ENCODE data around the gene GARRE1. TPM values are rescaled to one million over a fixed set of nuclear protein-coding genes. Genes with fewer than 3 reads are reported as not detected.

GARRE1 gene
- total RNA-seq, 1 experiment from 2014 or later: 16.9 TPM

GRCh38 chr19:34263745-34264237 is 9.4 kb downstream of the GARRE1 start:
- no peak overlapping the region for H3K9ac ChIP-seq (ENCODE audit: low read length)
- peaks cover 33 to 55% of the 10 kb centered on the region in 2 experiments for H3K4me1 ChIP-seq (ENCODE audit: control insufficient read depth in 1 of 2, insufficient read depth in 2 of 2, low read length in 2 of 2)
- no peaks in the 10 kb centered on the region for H3K27me3 ChIP-seq (ENCODE audit: insufficient read depth, low read length)
- H3K9me3 ChIP-seq (ENCODE audit: control insufficient read depth in 1 of 2, insufficient read depth in 1 of 2, low read depth in 1 of 2, low read length in 2 of 2): no peaks in the 10 kb centered on the region
- no peak for DNase-seq (ENCODE audit: low read depth, low spot score)
- no peak for ATAC-seq
- CTCF ChIA-PET: no interaction called here
- H3K4me2 ChIP-seq (ENCODE audit: low read length): no peak overlapping the region
- no TSS peak for BruUV-seq (replicated peaks)
- TF ChIP-seq ATF3 (IDR thresholded peaks at IDR 0.05) (no peak), CBX3 (IDR thresholded peaks at IDR 0.05; ENCODE audit: low read depth) (no peak), FOSL1 (IDR thresholded peaks at IDR 0.05; ENCODE audit: low read depth) (no peak), POLR2AphosphoS5 (IDR thresholded peaks at IDR 0.05; ENCODE audit: low read depth, low read length) (no peak), CTCF (IDR thresholded peaks at IDR 0.05 in 2 of 3, conservative IDR thresholded peaks at IDR 0.05 in 1 of 3; ENCODE audit: borderline replicate concordance in 1 of 3, insufficient read depth in 1 of 3, low read depth in 2 of 3, low read length in 2 of 3) (no peak), ZNF274 (IDR thresholded peaks at IDR 0.05; ENCODE audit: low read depth, low read length) (no peak), MAX (IDR thresholded peaks at IDR 0.05) (no peak), TCF7L2 (IDR thresholded peaks at IDR 0.05; ENCODE audit: borderline replicate concordance, extremely low read depth, insufficient read depth, insufficient read length) (no peak), SIN3A (IDR thresholded peaks at IDR 0.05; ENCODE audit: low read depth) (no peak), POLR2A (IDR thresholded peaks at IDR 0.05; ENCODE audit: borderline replicate concordance, extremely low read depth, insufficient read depth, insufficient read length) (no peak), REST (IDR thresholded peaks at IDR 0.05; ENCODE audit: low read depth) (no peak), RAD21 (IDR thresholded peaks at IDR 0.05; ENCODE audit: low read depth) (no peak), SRF (IDR thresholded peaks at IDR 0.05; ENCODE audit: low read depth) (no peak), CEBPB (IDR thresholded peaks at IDR 0.05; ENCODE audit: low read depth) (no peak), EZH2phosphoT487 (IDR thresholded peaks at IDR 0.05; ENCODE audit: borderline replicate concordance) (no peak)
- H3K27ac ChIP-seq (ENCODE audit: low read depth, low read length): no peak overlapping the region
- no peak overlapping the region for H3K4me3 ChIP-seq (replicated peaks in 1 of 2; ENCODE audit: low read depth in 1 of 2, low read length in 2 of 2)
- POLR2A ChIA-PET: no interaction called here
- no peaks in the 10 kb centered on the region for H4K20me1 ChIP-seq (ENCODE audit: insufficient read depth)
- intact Hi-C loops (cut with micrococcal nuclease): no loop called here
- H3K79me2 ChIP-seq (ENCODE audit: insufficient read depth, low read length): peaks cover 20% of the 10 kb centered on the region
- H3K36me3 ChIP-seq (ENCODE audit: control insufficient read depth in 1 of 2, insufficient read depth in 2 of 2, low read length in 2 of 2): no peaks in the 10 kb centered on the region
- RAD21 ChIA-PET (ENCODE audit: low non-redundant PET in 1 of 2, low total read pairs in 2 of 2, uncharacterized antibody in 2 of 2, unreplicated experiment in 2 of 2): interaction anchor here in 1 of 2 experiments (0.7 kb wide), 1 partner anchor 180 kb away, joined by 4 read pairs; no protein-coding TSS in a partner anchor
- no peaks in the 10 kb centered on the region for H3K9me2 ChIP-seq (ENCODE audit: insufficient read depth)
- H2AFZ ChIP-seq (ENCODE audit: low read depth, low read length, poor library complexity, severe bottlenecking): no peak overlapping the region
